Lung (tissue), 12 donors: ENCODE data around the gene FOXC2. TPM values are rescaled to one million over a fixed set of nuclear protein-coding genes. Genes with fewer than 3 reads are reported as not detected.

Experiments
- ATAC-seq: fragments of 200-7000 bp; cut with Tn5 transposase; one replicate; pipeline ENCODE4 v1.9.1; 2020; ENCODE audit warnings: moderate number of reproducible peaks; ENCODE audit not compliant: insufficient read depth, low FRiP score
- DNase-seq, 3 donors: peaks; one replicate each; pipeline ENCODE4 v3.0.0-alpha.2; 2013 to 2017
- H3K27ac ChIP-seq, 2 donors: one replicate each; pipeline ENCODE4 v1.5.1; 2013; ENCODE audit warnings: mild to moderate bottlenecking in 2 of 2, moderate library complexity in 2 of 2, control low read depth in 1 of 2, inconsistent platforms in 1 of 2, low read depth in 1 of 2, low read length in 1 of 2
- H3K27me3 ChIP-seq, 3 donors: one replicate each; pipeline ENCODE4 v1.5.1; 2013; ENCODE audit warnings: low read length in 2 of 3; ENCODE audit not compliant: control insufficient read depth in 3 of 3, insufficient read depth in 3 of 3
- H3K36me3 ChIP-seq, 4 donors: one replicate each; pipeline ENCODE4 v1.5.1; 2013; ENCODE audit warnings: low read length in 4 of 4, mild to moderate bottlenecking in 1 of 4, moderate library complexity in 1 of 4; ENCODE audit not compliant: control insufficient read depth in 4 of 4, insufficient read depth in 4 of 4
- H3K4me1 ChIP-seq, 5 donors: one replicate each; pipeline ENCODE4 v1.5.1; 2013; ENCODE audit warnings: low read length in 5 of 5, mild to moderate bottlenecking in 2 of 5, moderate library complexity in 1 of 5; ENCODE audit not compliant: control insufficient read depth in 5 of 5, insufficient read depth in 5 of 5
- H3K4me3 ChIP-seq: one replicate; pipeline ENCODE4 v1.5.1; 2013; ENCODE audit warnings: mild to moderate bottlenecking, control low read depth, moderate library complexity
- H3K9ac ChIP-seq, 2 donors: one replicate each; pipeline ENCODE4 v1.5.1; 2013; ENCODE audit warnings: low read length in 2 of 2, control low read depth in 1 of 2; ENCODE audit not compliant: insufficient read depth in 1 of 2
- H3K9me3 ChIP-seq, 4 donors: one replicate each; pipeline ENCODE4 v1.5.1; 2013; ENCODE audit warnings: low read length in 3 of 4, mild to moderate bottlenecking in 1 of 4, moderate library complexity in 1 of 4; ENCODE audit not compliant: control insufficient read depth in 4 of 4, insufficient read depth in 3 of 4
- WGBS, 2 donors: extraction: QIAGEN DNeasy Blood & Tissue Kit; methylation state at CpG; one replicate each; pipeline ENCODE4 v1.1.7; 2013; 5-methylcytosine and 5-hydroxymethylcytosine counted together
- polyA plus RNA-seq, 2 donors: library from polyadenylated mRNA; stranded (reverse); fragments of 200-250 nt; gene quantifications; one replicate each; pipeline ENCODE4 v1.2.1, GENCODE V29; 2013
- total RNA-seq, 2 donors: library from RNA; depleted of rRNA in 1 of 2; stranded (reverse); fragments of >200 nt in 1 of 2; gene quantifications; one replicate each; pipeline ENCODE4 v1.2.1, GENCODE V29; 2014 to 2021
- TF ChIP-seq, protein P1 (sequence below): IDR thresholded peaks from 2 replicates; pipeline ENCODE4 v1.5.1; 2012; ENCODE audit warnings: mild to moderate bottlenecking; ENCODE audit errors: control extremely low read depth, extremely low read depth
- donor health status: control.
- donor health status: control.
- donor health status: Bipolar disorder and iron deficiency.
- donor health status: healthy.
- donor health status: DM: yes; HTN: yes; CAD: no.

The FOXC2 gene
- total and polyA plus RNA-seq, 4 donors, result 0.37 to 2.7 (median 0.63) TPM

DNA sequence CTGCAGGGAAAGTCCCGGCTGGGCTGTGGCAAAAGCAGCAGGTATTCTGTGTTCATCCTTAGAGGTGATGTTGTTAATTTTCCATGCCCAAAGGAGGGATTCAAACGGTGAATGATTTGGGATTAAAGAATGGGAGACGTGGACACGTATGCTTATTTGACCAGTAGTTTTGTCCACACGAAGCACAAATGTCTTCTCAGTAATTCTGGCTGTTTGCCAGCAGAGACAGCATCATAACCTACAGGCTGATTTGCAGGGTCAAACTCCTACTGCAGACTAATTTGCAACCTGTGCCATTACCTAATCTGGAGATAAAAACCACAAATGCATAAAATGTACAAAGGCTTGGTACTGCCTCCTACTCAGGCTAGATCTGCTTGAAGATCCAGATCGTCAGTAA lies 25.7 kb upstream of the FOXC2 start:
- TF ChIP-seq, protein P1, sequence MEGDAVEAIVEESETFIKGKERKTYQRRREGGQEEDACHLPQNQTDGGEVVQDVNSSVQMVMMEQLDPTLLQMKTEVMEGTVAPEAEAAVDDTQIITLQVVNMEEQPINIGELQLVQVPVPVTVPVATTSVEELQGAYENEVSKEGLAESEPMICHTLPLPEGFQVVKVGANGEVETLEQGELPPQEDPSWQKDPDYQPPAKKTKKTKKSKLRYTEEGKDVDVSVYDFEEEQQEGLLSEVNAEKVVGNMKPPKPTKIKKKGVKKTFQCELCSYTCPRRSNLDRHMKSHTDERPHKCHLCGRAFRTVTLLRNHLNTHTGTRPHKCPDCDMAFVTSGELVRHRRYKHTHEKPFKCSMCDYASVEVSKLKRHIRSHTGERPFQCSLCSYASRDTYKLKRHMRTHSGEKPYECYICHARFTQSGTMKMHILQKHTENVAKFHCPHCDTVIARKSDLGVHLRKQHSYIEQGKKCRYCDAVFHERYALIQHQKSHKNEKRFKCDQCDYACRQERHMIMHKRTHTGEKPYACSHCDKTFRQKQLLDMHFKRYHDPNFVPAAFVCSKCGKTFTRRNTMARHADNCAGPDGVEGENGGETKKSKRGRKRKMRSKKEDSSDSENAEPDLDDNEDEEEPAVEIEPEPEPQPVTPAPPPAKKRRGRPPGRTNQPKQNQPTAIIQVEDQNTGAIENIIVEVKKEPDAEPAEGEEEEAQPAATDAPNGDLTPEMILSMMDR, result no peak
- Histone ChIP-seq H3K4me3 (no peak overlapping the region), H3K9me3 (no peaks in the 10 kb centered on the region), H3K4me1 (no peaks in the 10 kb centered on the region), H3K27me3 (no peaks in the 10 kb centered on the region), H3K36me3 (peaks cover 10 to 48% (median 26%) of the 10 kb centered on the region in 4 donors), H3K27ac (no peak overlapping the region), H3K9ac (no peak overlapping the region)
- DNase-seq (no peak), ATAC-seq (no peak)
- WGBS, 2 donors, result 91 to 94% methylated on average over 6 of the region's 6 CpGs

DNA sequence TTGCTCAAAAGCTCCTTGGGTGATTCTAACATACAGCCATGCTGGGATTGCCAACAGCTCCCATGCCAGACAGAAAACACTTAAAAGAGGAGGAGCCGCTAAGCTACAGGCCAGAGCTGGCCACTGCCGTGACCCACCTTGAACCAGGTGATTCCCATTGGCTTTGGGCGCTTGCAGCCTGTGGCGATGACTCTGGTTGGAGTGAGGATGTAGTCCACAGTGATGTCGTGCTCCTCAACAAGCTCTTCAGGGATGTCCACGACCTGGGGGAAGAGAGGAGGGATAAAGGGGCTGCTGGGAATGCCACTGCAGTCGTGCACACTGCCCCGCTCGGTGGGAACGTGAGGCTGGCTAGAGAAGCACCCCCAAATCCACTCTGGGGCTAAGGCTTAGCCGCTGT lies 25.1 kb upstream of the FOXC2 start:
- ATAC-seq, result no peak
- WGBS, 2 donors, result 95 to 97% methylated on average over 11 of the region's 11 CpGs
- H3K27me3 ChIP-seq, result no peaks in the 10 kb centered on the region
- H3K9ac ChIP-seq, result no peak overlapping the region
- H3K27ac ChIP-seq, result no peak overlapping the region
- DNase-seq, result no peak
- no peaks in the 10 kb centered on the region for H3K9me3 ChIP-seq
- TF ChIP-seq, protein P1, result no peak
- H3K4me3 ChIP-seq, result no peak overlapping the region
- H3K4me1 ChIP-seq, result no peaks in the 10 kb centered on the region
- peaks cover 10 to 51% (median 26%) of the 10 kb centered on the region in 4 donors for H3K36me3 ChIP-seq

DNA sequence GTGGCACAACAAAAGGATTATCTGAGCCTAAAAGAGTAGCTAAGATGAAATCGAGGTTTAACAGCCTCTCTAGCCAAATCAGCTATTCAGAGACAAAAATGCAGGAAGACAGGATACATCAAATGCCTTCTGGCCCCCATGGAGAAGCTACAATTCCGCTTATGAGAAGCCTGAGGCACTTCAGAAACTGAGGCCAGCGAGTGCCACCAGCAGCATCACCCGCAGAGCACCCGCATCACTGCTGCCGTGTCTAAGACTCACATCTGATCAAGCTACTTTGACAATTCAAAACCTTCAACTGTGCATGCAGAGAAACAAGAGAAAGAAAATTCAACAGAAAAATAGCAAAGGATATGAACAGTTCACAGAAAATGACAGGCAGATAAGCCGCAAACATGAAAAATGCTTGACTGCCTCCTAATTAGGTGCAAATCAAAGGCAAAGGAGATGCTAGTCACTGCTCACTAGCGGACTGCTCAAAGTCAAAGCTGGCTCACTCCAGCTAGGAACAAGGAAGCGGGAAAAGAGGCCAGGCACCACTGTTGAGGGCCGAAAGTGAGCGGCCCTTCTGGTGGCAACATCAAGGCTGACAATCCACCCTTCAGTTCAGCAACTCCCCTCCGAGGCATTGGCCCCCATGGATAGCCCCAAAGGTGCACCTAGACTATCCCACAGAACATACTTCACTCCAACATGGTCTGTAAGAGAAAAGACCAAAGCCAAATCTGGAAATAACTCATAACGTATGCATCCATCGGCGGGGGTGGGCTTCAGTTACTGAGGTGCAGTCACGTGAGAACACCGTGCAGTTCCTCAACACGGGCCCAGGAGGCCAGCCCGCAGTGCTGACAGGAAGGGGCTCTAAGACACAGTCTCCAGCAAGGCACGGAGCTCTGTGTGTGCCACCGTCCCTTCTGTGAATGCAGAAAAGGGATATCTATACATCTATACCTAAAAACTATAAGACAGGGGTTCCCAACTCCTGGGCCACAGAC lies 23.6 kb upstream of the FOXC2 start:
- Histone ChIP-seq H3K9me3 (no peaks in the 10 kb centered on the region), H3K27ac (no peak overlapping the region), H3K4me3 (no peak overlapping the region), H3K9ac (no peak overlapping the region), H3K36me3 (peaks cover 10 to 50% (median 27%) of the 10 kb centered on the region in 4 donors), H3K27me3 (no peaks in the 10 kb centered on the region), H3K4me1 (no peaks in the 10 kb centered on the region)
- DNase-seq (no peak), ATAC-seq (no peak)
- TF ChIP-seq, protein P1, result no peak
- WGBS, 2 donors, result 89 to 90% methylated on average over 21 of the region's 21 CpGs
